RWPE1 (cell line): ENCODE measurements around the gene CTRL.

Experiments
- CTCF ChIA-PET: fragments of 350-600 bp; sonication (Branson Sonifier 250); formaldehyde crosslinking; extraction: SDS; loops from one replicate; lab custom pipeline; 2021; lab: Yijun Ruan, JAX
- POLR2A ChIA-PET: fragments of 400-600 bp; formaldehyde crosslinking; extraction: SDS; loops from one replicate; lab custom pipeline; 2020; ENCODE audit warnings: antibody characterized with exemption; ENCODE audit not compliant: low non-redundant PET; lab: Yijun Ruan, JAX
- DNase-seq: peaks from one replicate; pipeline ENCODE4 v3.0.0; 2012; ENCODE audit warnings: low spot score
- H3K27ac ChIP-seq: fragments of 450-650 bp; 2 replicates; pipeline ENCODE4 v1.5.1; 2017
- TF ChIP-seq, protein P1 (sequence below): fragments of 450-650 bp; conservative IDR thresholded peaks from 2 replicates; pipeline ENCODE4 v1.5.1; 2017; ENCODE audit warnings: low read depth, mild to moderate bottlenecking

CTRL gene

DNA sequence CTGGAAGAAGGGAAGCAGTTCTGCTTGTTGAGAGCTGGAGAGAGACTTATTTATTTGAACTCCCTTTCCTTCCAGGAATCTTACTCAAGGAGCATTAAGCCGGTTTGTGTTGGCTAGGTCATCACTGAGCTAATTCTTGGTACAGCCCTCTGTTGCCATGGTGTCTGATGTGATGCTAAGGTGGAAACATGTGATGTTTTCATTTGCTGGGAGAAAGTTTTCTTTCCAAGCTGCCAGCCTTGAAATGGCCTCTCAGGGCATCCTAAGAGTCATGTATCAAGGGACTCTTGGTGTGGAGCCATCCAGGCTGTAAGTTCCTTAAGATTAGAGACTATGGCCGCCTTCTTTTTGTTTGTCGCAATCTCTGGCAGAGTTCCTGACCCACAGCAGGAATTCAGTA lies 34.4 kb downstream of the CTRL start:
- no peak for DNase-seq
- H3K27ac ChIP-seq, result peak overlapping the region; percentile 72
- POLR2A ChIA-PET, result no interaction called here
- CTCF ChIA-PET, result interaction anchor here (1.2 kb wide), 1 partner anchor 81 kb away, joined by 3 read pairs; no protein-coding TSS in a partner anchor
- TF ChIP-seq, protein P1, sequence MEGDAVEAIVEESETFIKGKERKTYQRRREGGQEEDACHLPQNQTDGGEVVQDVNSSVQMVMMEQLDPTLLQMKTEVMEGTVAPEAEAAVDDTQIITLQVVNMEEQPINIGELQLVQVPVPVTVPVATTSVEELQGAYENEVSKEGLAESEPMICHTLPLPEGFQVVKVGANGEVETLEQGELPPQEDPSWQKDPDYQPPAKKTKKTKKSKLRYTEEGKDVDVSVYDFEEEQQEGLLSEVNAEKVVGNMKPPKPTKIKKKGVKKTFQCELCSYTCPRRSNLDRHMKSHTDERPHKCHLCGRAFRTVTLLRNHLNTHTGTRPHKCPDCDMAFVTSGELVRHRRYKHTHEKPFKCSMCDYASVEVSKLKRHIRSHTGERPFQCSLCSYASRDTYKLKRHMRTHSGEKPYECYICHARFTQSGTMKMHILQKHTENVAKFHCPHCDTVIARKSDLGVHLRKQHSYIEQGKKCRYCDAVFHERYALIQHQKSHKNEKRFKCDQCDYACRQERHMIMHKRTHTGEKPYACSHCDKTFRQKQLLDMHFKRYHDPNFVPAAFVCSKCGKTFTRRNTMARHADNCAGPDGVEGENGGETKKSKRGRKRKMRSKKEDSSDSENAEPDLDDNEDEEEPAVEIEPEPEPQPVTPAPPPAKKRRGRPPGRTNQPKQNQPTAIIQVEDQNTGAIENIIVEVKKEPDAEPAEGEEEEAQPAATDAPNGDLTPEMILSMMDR, result no peak

DNA sequence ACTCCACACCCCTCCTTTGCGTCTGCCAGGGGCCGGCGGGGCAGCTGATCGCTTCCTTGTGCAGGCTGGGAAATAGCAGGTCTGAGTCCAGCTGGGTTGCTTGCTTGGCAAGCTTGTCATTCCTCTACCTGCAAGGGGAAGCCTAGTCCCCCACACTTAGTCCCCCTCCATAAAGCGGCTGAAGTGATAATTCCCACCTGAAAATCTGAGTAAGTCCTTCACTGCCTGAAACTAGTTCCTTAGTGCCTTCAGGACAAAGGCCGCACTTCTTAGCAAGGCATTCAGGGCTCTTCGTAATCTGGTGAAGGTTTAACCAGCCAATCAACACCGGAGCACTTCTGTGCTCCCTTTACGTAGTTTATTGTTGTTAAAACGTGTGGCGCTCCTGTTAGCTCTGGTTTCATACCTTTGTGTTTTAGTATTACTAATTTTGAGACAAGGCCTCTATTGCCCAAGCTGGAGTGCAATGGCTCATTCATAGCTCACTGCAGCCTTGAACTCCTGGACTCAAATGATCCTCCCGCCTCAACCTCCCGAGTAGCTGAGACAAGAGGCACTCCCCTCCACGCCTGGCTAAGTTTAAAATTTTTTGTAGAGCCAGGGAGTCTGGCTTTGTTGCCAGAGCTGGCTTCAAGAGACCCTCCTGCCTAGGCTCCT lies 37.8 kb downstream of the CTRL start:
- peak; percentile 31 for DNase-seq
- TF ChIP-seq, protein P1, result no peak
- H3K27ac ChIP-seq, result peak overlapping the region; percentile 83
- ChIA-PET POLR2A (no interaction called here), CTCF (interaction anchor here (0.7 to 1.0 kb wide), 2 partner anchors 17 to 33 kb away, joined by 3 read pairs; no protein-coding TSS in a partner anchor)

DNA sequence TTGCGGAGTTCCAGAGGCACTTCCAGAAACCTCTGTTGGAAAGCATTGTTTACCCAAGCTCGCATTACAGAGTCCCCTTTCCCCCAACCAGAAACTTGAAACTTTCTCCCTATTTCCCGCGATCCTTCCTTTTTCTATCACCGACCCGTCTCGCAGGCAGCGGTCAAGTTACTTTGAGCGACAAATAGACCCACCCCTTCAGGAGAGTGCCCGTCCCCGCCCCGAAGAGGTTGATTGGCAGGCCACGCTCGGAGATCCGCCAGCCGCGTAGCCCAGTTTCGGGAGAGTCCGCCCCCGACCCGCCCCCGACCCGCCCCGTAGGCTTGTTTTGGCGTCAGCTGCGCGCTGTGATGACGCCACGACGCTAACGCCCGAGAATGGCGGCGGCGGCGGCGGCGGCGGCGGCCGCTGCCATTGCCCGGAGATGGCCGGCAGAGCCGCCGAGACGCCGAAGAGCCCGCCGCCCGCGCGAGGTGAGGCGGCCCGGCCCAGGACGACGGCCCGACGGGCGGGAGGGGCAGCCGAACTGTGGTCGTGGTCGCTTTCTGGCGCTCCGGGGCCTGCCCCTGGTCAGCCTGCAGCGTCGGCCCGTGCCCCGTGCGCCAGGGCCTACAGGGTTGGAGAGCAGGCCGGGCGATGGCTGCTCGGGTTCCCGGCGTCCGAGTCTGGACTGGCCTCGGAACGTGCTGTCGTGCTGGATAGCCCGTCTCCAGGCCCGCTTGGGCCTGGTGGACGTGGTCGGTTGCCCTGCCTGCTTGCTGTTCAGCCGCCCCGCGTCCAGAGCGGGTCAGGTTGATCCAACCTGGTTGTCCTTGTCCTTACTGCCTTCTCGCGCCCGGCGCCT lies 38.5 kb downstream of the CTRL start, which contains the start of gene PSKH1:
TSS of gene PSKH1 (plus strand) at position 356 of the 844 bp plus-strand sequence. CDS start 15,496 bp downstream, outside the sequence.
- H3K27ac ChIP-seq, result peak within 1 kb of the TSS; percentile 83
- TF ChIP-seq, protein P1, result no peak
- POLR2A ChIA-PET, result interaction anchor here (0.6 kb wide), 1 partner anchor 18 kb away, joined by 3 read pairs; no protein-coding TSS in a partner anchor
- CTCF ChIA-PET, result no interaction called here
- peak; percentile 100 for DNase-seq

DNA sequence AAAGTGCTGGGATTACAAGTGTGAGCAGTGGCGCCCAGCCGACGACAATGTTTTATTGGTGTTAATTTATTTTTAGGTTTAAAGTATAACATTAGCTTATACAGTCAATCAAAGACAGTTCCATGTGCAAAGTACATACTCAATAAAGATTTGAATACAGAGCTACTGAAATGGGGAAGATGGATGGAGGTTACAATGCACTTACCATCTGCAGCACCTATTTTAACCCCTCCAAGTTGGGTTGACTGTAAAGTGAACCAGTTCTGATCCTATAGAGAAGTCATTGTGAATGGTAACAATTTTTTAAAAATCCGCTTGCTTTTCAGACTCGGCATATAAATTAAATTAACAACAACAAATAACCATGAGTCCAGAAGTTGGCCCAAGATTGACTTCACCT lies 39.3 kb downstream of the CTRL start:
- ChIA-PET CTCF (no interaction called here), POLR2A (no interaction called here)
- H3K27ac ChIP-seq, result no peak overlapping the region; the same call in 1 of the 2 replicates
- DNase-seq, result no peak
- TF ChIP-seq, protein P1, result no peak

DNA sequence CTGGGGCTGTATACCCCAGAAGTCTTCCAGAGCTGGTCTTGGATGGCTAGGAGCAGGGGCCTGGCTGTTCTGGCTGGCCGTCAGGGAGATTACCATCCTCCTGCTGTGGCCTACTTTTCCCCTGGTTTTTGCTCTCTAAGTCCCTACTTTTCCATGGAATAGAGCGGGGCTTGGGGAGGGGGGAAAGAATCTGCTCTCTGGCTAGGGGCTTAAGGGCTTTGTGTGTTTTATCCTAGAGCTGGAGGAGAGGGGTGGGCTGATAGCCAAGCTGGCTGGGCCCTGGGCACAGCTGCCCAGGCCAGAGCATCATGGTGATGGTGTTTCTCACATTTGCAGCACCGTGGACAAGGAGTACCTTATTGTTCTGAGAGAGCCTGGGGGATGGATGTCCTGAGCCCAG lies 43.3 kb downstream of the CTRL start:
- no peak for DNase-seq
- ChIA-PET POLR2A (no interaction called here), CTCF (interaction anchor here (0.6 kb wide), 1 partner anchor 72 kb away, joined by 5 read pairs; no protein-coding TSS in a partner anchor)
- no peak overlapping the region for H3K27ac ChIP-seq
- TF ChIP-seq, protein P1, result no peak

DNA sequence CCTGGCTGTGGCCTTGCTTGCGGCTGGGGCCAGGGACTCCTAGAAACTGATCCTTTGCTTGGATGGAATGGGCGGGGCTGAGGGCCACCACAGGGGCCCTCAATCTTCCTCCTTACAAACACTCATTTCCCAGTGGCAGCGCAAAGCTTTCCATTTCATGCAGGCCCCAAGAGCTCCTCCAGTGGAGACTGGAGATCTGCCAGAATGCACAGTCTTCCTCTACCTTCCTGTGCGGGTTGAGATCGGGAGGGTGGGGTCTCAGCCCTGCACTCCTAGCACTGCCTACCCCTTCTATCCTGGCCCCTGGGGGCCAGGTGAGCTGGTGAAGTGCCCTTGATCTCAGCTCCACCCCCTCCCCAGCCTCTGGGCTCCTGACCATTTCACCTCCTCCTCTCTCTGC lies 45.3 kb downstream of the CTRL start:
- ChIA-PET POLR2A (no interaction called here), CTCF (interaction anchor here (0.6 to 2.0 kb wide), 4 partner anchors 42 to 154 kb away, joined by 3 to 10 read pairs (median 3); no protein-coding TSS in a partner anchor)
- TF ChIP-seq, protein P1, result no peak
- DNase-seq, result no peak
- H3K27ac ChIP-seq, result peak overlapping the region; percentile 77
